NCI-H510A treated with DMSO at 0.1 percent for 48 hours (cell line): ENCODE results near the gene TLR6.

Experiments used
- DNase-seq: peaks from one replicate; lab custom pipeline; 2025; lab: John Stamatoyannopoulos, UW

The TLR6 gene

GRCh38 chr4:38868059-38868960 lies 11.7 kb upstream of the TLR6 start:
- DNase-seq, result peak; percentile 12

- DNase-seq, result peak; percentile 59
Observed at GRCh38 chr4:38867478-38868058, 11.0 kb upstream of the TLR6 start, which contains the start of gene FAM114A1. FAM114A1 (plus strand) TSS chr4:38867806; CDS start chr4:38878079, 10,273 bp downstream.

GRCh38 chr4:38866973-38867477 lies 10.4 kb upstream of the TLR6 start:
- no peak for DNase-seq

- no peak for DNase-seq
Observed at GRCh38 chr4:38865445-38865844, 8.8 kb upstream of the TLR6 start.

- DNase-seq, result no peak
Observed at GRCh38 chr4:38861791-38862190, 5.2 kb upstream of the TLR6 start.

- peak; percentile 45 for DNase-seq
Observed at GRCh38 chr4:38860788-38861424, 4.3 kb upstream of the TLR6 start.

GRCh38 chr4:38859501-38859900 lies 2.9 kb upstream of the TLR6 start:
- no peak for DNase-seq

- DNase-seq, result no peak
Observed at GRCh38 chr4:38858097-38858420, 1.4 kb upstream of the TLR6 start.

GRCh38 chr4:38857354-38858096 lies 908 bp upstream of the TLR6 start:
- DNase-seq, result no peak

GRCh38 chr4:38856046-38856445 lies 571 bp downstream of the TLR6 start:
- DNase-seq, result no peak

- DNase-seq, result no peak
Observed at GRCh38 chr4:38855466-38855865, 1.2 kb downstream of the TLR6 start.

- no peak for DNase-seq
Observed at GRCh38 chr4:38846015-38846414, 10.6 kb downstream of the TLR6 start.

- peak; percentile 91 for DNase-seq
Observed at GRCh38 chr4:38842994-38843393, 13.6 kb downstream of the TLR6 start.

GRCh38 chr4:38837849-38838248 lies 18.8 kb downstream of the TLR6 start:
- DNase-seq, result no peak

- DNase-seq, result no peak
Observed at GRCh38 chr4:38837334-38837733, 19.3 kb downstream of the TLR6 start.

- DNase-seq, result no peak
Observed at GRCh38 chr4:38834570-38834969, 22.0 kb downstream of the TLR6 start.

GRCh38 chr4:38832624-38833528 lies 23.7 kb downstream of the TLR6 start:
- DNase-seq, result no peak

- no peak for DNase-seq
Observed at GRCh38 chr4:38832206-38832605, 24.4 kb downstream of the TLR6 start.

- no peak for DNase-seq
Observed at GRCh38 chr4:38831653-38832052, 25.0 kb downstream of the TLR6 start.

- no peak for DNase-seq
Observed at GRCh38 chr4:38829237-38829636, 27.4 kb downstream of the TLR6 start.

GRCh38 chr4:38823766-38824165 lies 32.9 kb downstream of the TLR6 start:
- no peak for DNase-seq
